Body of pancreas (tissue), 4 donors: Measurements from ENCODE around the gene NPTN. TPM values are rescaled to one million over a fixed set of nuclear protein-coding genes. Genes with fewer than 3 reads are reported as not detected.

Experiments used
- ATAC-seq: fragments of 150-250 bp; one replicate; pipeline ENCODE4 v1.9.1; 2016
- DNase-seq, 4 donors: peaks; one replicate each; pipeline ENCODE4 v3.0.0-alpha.2; 2019
- H3K27ac ChIP-seq, 4 donors: fragments of 200-600 bp; sonication (generic); 1 replicate in 3 of 4; 2 replicates in 1 of 4; pipeline versions ENCODE4 v1.5.1 to v1.6.1; 2016 to 2019; ENCODE audit warnings: mild to moderate bottlenecking in 1 of 4, mixed read lengths in 1 of 4, moderate library complexity in 1 of 4
- H3K27me3 ChIP-seq, 2 donors: fragments of 200-600 bp; sonication (generic); one replicate each; pipeline ENCODE4 v1.6.0; 2016; ENCODE audit warnings: mild to moderate bottlenecking in 1 of 2
- H3K36me3 ChIP-seq, 2 donors: fragments of 200-600 bp; sonication (generic); replicated peaks in 1 of 2; 2 replicates each; pipeline ENCODE4 v1.5.1; 2016; ENCODE audit warnings: low read depth in 2 of 2; ENCODE audit not compliant: insufficient read depth in 1 of 2
- H3K4me1 ChIP-seq: fragments of 200-600 bp; sonication (generic); one replicate; pipeline ENCODE4 v1.6.0; 2016
- H3K4me3 ChIP-seq, 2 donors: fragments of 200-600 bp; sonication (generic); 1 replicate in 1 of 2; 2 replicates in 1 of 2; pipeline ENCODE4 v1.5.1; 2016 to 2019
- H3K9me3 ChIP-seq, 3 donors: fragments of 200-600 bp; sonication (generic); 1 replicate in 2 of 3; 2 replicates in 1 of 3; pipeline ENCODE4 v1.5.1; 2016
- POLR2A ChIP-seq, 3 donors: fragments of 450-650 bp; IDR thresholded peaks; one replicate each; pipeline ENCODE4 v1.6.1; 2016; ENCODE audit warnings: antibody characterized with exemption in 3 of 3, mild to moderate bottlenecking in 2 of 3
- WGBS, 2 donors: methylation state at CpG; one replicate each; pipeline ENCODE4 v1.1.5; 2017; 5-methylcytosine and 5-hydroxymethylcytosine counted together
- intact Hi-C: fragments of 100-400 bp; cut with DNase I; formaldehyde crosslinking; loops from one replicate; pipeline ENCODE4 v1.15.1; 2023
- total RNA-seq, 2 donors: library from RNA; depleted of rRNA; stranded (reverse); fragments of >200 nt; gene quantifications; one replicate each; pipeline ENCODE4 v1.1.0, GENCODE V29; 2016
- TF ChIP-seq, protein P1 (sequence below), 7 experiments: fragments of 450-650 bp in 4 of 7; fragments of 200-600 bp in 3 of 7; sonication (generic) in 3 of 7; IDR thresholded peaks; one replicate each; pipeline ENCODE4 v1.5.1; 2016 to 2019; ENCODE audit warnings: antibody characterized with exemption in 7 of 7

NPTN gene
- 10 to 100 TPM; 34.2 to 39.9 TPM for total RNA-seq

DNA sequence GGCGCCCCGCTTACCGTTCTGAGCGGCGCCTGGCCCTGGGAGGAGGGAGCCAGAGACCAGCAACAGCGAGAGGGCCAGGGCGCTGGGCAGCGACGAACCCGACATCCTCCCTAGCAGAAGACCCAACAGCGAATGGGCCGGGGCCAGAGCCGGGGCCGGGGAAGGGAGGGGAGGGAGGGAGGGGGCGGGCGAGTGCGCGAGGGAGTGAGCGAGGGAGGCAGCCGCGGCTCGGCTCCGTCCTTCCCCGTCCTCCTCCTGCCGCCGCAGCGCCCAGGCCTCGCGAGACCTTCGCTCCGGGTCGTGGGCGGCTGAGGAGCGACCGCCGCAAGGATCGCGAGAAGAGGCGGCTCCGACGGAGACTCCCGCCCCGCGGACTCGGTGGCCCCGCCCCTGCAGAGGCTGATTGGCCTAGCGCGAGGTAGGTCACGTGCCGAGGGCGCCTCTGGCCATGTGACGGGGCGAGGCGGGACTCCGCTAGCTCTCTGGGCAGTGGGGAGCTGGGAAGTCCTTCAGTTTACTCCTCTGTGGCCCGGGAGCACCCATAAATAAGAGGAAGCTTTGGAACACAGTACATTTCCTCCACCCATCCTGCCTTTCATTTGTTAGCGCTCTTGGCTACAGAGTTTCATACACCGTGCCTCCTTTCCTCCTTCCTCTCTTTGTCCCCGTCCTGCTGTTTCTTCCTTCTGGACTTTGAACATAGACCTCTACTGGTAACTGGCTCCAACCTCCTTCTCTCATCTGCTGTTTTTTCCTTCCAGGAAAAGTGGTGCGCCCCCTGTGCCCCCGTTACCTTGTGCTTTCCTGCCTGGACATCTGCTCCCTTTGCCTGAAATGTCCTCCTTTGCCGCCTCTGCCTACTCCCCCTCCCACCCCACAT, at the start of gene NPTN:
NPTN (minus strand) TSS at position 279 of the 880 bp plus-strand sequence; CDS start at position 105, 174 bp downstream.
- no peaks in the 10 kb centered on the region for H3K9me3 ChIP-seq
- DNase-seq (peak; percentile 98 to 99 (median 99)), ATAC-seq (peak; percentile 92)
- H3K4me1 ChIP-seq, result peaks cover 48% of the 10 kb centered on the region
- intact Hi-C loops, result no loop called here
- 2 to 10% methylated on average over 8 to 30 of the region's 62 CpGs for WGBS, 2 donors
- H3K36me3 ChIP-seq, result no peaks in the 10 kb centered on the region
- peak within 1 kb of the TSS; percentile 81 to 94 (median 88) for H3K27ac ChIP-seq
- TF ChIP-seq, protein P1, sequence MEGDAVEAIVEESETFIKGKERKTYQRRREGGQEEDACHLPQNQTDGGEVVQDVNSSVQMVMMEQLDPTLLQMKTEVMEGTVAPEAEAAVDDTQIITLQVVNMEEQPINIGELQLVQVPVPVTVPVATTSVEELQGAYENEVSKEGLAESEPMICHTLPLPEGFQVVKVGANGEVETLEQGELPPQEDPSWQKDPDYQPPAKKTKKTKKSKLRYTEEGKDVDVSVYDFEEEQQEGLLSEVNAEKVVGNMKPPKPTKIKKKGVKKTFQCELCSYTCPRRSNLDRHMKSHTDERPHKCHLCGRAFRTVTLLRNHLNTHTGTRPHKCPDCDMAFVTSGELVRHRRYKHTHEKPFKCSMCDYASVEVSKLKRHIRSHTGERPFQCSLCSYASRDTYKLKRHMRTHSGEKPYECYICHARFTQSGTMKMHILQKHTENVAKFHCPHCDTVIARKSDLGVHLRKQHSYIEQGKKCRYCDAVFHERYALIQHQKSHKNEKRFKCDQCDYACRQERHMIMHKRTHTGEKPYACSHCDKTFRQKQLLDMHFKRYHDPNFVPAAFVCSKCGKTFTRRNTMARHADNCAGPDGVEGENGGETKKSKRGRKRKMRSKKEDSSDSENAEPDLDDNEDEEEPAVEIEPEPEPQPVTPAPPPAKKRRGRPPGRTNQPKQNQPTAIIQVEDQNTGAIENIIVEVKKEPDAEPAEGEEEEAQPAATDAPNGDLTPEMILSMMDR (IDR thresholded peaks at IDR 0.05), result peak in 1 of 7 experiments; percentile 11
- TF ChIP-seq POLR2A (IDR thresholded peaks at IDR 0.05), result peak; percentile 59 to 89 (median 87)
- no peaks in the 10 kb centered on the region for H3K27me3 ChIP-seq
- peak within 1 kb of the TSS; percentile 93 to 97 for H3K4me3 ChIP-seq

DNA sequence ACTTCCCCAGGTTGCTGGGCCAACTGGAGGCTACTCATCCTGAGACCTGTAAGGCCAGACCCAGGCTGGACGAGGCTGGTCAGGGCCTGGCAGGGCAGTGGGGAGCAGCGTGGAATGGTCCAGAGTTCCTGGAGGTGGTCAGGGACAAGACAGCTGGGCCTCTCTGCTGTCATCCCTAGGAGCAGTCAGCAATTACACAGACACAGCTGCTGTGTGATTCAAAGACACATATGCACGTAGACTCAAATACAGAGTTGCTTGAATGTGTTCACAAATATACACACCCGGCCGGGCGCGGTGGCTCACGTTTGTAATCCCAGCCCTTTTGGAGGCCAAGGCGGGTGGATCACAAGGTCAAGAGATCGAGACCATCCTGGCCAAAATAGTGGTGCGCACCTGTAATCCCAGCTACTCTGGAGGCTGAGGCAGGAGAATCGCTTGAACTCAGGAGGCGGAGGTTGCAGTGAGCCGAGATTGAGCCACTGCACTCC, 49.5 kb upstream of the NPTN start:
- Histone ChIP-seq H3K4me1 (peaks cover 37% of the 10 kb centered on the region), H3K36me3 (no peaks in the 10 kb centered on the region), H3K4me3 (no peak overlapping the region), H3K27me3 (no peaks in the 10 kb centered on the region), H3K9me3 (no peaks in the 10 kb centered on the region), H3K27ac (no peak overlapping the region)
- no peak for TF ChIP-seq POLR2A (IDR thresholded peaks at IDR 0.05)
- TF ChIP-seq, protein P1 (IDR thresholded peaks at IDR 0.05), result no peak
- intact Hi-C loops, result no loop called here
- 69 to 70% methylated on average over 14 of the region's 14 CpGs for WGBS, 2 donors
- no peak for ATAC-seq
- no peak for DNase-seq

DNA sequence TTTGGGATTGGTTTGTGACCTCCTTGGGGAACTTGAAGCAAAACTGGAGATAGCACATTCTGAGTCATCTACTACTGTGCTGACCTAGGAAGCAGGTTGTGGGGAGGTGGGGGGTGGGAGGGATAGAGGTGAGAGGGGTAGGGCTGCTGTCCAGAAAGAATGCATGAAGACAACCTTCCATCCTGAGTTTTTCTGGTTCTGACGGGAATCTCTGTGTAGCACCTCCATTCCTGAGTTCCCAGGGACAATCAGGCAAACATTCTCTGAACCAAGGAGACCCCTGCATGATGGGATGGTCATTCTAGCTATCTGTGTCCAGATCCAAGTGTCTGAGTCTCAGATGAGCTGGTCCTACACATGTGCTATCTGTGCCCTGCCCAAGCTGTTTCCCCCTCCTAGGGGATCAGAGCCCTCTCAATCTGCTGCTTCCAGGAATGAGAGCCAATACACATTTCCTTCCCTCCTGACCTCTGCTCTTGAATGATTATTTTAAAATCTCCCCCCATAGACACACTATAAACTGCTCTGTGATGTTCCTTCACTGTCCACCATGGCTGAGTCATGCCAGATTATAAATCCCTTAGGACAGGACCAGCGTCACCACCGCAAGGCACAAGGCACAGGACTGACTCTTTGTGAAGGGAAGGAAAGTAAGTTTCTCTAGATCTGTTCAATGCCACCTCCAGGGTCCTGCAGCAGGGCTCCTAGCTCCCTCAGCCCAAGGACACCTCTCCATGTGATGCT, 48.8 kb upstream of the NPTN start:
- H3K4me1 ChIP-seq, result peaks cover 31% of the 10 kb centered on the region
- no peaks in the 10 kb centered on the region for H3K27me3 ChIP-seq
- H3K27ac ChIP-seq, result no peak overlapping the region
- TF ChIP-seq, protein P1 (IDR thresholded peaks at IDR 0.05), result no peak
- no peak for TF ChIP-seq POLR2A (IDR thresholded peaks at IDR 0.05)
- intact Hi-C loops, result no loop called here
- no peaks in the 10 kb centered on the region for H3K36me3 ChIP-seq
- no peaks in the 10 kb centered on the region for H3K9me3 ChIP-seq
- no peak overlapping the region for H3K4me3 ChIP-seq
- DNase-seq (no peak), ATAC-seq (no peak)
- 54 to 79% methylated on average over 2 to 3 of the region's 3 CpGs for WGBS, 2 donors

DNA sequence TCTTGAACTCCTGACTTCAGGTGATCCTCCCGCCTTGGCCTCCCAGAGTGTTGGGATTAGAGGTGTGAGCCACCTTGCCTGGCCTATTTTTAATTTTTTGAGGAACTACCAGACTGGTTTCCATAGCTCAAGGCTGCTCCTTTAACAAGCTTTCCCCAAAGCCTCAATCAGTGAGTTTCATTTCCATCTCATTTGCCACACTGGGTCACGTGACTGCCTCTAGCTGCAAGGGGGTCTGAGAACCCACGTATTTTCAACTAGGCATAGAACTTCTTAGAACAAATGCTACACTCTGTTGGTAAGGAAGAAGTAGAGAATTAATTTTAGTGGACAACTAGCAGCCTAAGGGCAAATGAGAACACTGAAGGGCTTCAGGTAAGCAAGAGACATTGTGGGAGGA, 47.9 kb upstream of the NPTN start:
- TF ChIP-seq, protein P1 (IDR thresholded peaks at IDR 0.05), result no peak
- no peak for TF ChIP-seq POLR2A (IDR thresholded peaks at IDR 0.05)
- DNase-seq (no peak), ATAC-seq (no peak)
- H3K4me1 ChIP-seq, result peaks cover 21% of the 10 kb centered on the region
- H3K36me3 ChIP-seq, result no peaks in the 10 kb centered on the region
- no peaks in the 10 kb centered on the region for H3K9me3 ChIP-seq
- no peak overlapping the region for H3K4me3 ChIP-seq
- no peak overlapping the region for H3K27ac ChIP-seq
- intact Hi-C loops, result no loop called here
- 61 to 71% methylated on average over 3 of the region's 3 CpGs for WGBS, 2 donors
- no peaks in the 10 kb centered on the region for H3K27me3 ChIP-seq
